Posterior vena cava (tissue), 2 donors: ENCODE data around the gene NCOR2. TPM values are rescaled to one million over a fixed set of nuclear protein-coding genes. Genes with fewer than 3 reads are reported as not detected.
"Not testable (repeated sequence)": the region's sequence is repeated elsewhere in the genome, so short reads cannot be mapped to it uniquely, and the experiment has no call there.

Experiments used
- DNase-seq: peaks from one replicate; pipeline ENCODE4 v3.0.0-alpha.2; 2020; ENCODE audit warnings: low spot score
- intact Hi-C, 2 donors: fragments of 100-400 bp; cut with DNase I; formaldehyde crosslinking; loops; one replicate each; pipeline versions ENCODE4 v1.14.1 to v1.14.2; 2022 to 2023
- total RNA-seq, 2 donors: library from RNA; stranded (reverse); fragmentation: NEBNext Ultra II Directional; extraction: Animal tissue kit (Norgen Biotek cat#: 25700); gene quantifications; one replicate each; pipeline ENCODE4 v1.2.1, GENCODE V29; 2021
- donor health status: DM: yes; HTN: yes; CAD: no.
- donor health status: DM: yes; HTN: yes; CAD: no.

The NCOR2 gene
- total RNA-seq, 2 donors from 2014 or later, result 210 to 279 TPM

GRCh38 chr12:124603831-124604251 is 36.4 kb upstream of the NCOR2 start:
- no peak for DNase-seq
- intact Hi-C loops, result no loop called here

GRCh38 chr12:124603100-124603541 is 35.7 kb upstream of the NCOR2 start:
- intact Hi-C loops, result no loop called here
- no peak for DNase-seq

- no peak for DNase-seq
- intact Hi-C loops, result no loop called here
Measured at GRCh38 chr12:124601706-124602105, 34.3 kb upstream of the NCOR2 start.

GRCh38 chr12:124599074-124599999 is 31.9 kb upstream of the NCOR2 start:
- intact Hi-C loops, result no loop called here
- DNase-seq, result no peak

- intact Hi-C loops, result no loop called here
- no peak for DNase-seq
Measured at GRCh38 chr12:124597041-124597440, 29.6 kb upstream of the NCOR2 start.

- intact Hi-C loops, result no loop called here
- no peak for DNase-seq
Measured at GRCh38 chr12:124595444-124595843, 28.0 kb upstream of the NCOR2 start.

GRCh38 chr12:124594851-124595250 is 27.4 kb upstream of the NCOR2 start:
- DNase-seq, result no peak
- intact Hi-C loops, result no loop called here

GRCh38 chr12:124593851-124594401 is 26.5 kb upstream of the NCOR2 start:
- intact Hi-C loops, result no loop called here
- DNase-seq, result no peak

GRCh38 chr12:124593176-124593575 is 25.8 kb upstream of the NCOR2 start:
- no peak for DNase-seq
- intact Hi-C loops, result no loop called here

- no peak for DNase-seq
- intact Hi-C loops, result no loop called here
Measured at GRCh38 chr12:124592481-124593160, 25.2 kb upstream of the NCOR2 start.

GRCh38 chr12:124592050-124592449 is 24.6 kb upstream of the NCOR2 start:
- intact Hi-C loops, result no loop called here
- DNase-seq, result no peak

- no peak for DNase-seq
- intact Hi-C loops, result no loop called here
Measured at GRCh38 chr12:124590447-124590846, 23.0 kb upstream of the NCOR2 start.

- intact Hi-C loops, result no loop called here
- DNase-seq, result no peak
Measured at GRCh38 chr12:124588751-124589267, 21.4 kb upstream of the NCOR2 start.

- intact Hi-C loops, result no loop called here
- no peak for DNase-seq
Measured at GRCh38 chr12:124588018-124588634, 20.7 kb upstream of the NCOR2 start.

GRCh38 chr12:124586756-124587155 is 19.3 kb upstream of the NCOR2 start:
- no peak for DNase-seq
- intact Hi-C loops, result no loop called here

- DNase-seq, intact Hi-C loops: not testable (repeated sequence)
Measured at GRCh38 chr12:124584494-124584893, 17.1 kb upstream of the NCOR2 start.

GRCh38 chr12:124583854-124584253 is 16.4 kb upstream of the NCOR2 start:
- no peak for DNase-seq
- intact Hi-C loops, result no loop called here

GRCh38 chr12:124582108-124582424 is 14.7 kb upstream of the NCOR2 start:
- intact Hi-C loops, result no loop called here
- no peak for DNase-seq

GRCh38 chr12:124581307-124582107 is 14.1 kb upstream of the NCOR2 start:
- no peak for DNase-seq
- intact Hi-C loops, result no loop called here
